Measurements from ENCODE around the gene TIMP4. TPM values are rescaled to one million over a fixed set of nuclear protein-coding genes. Genes with fewer than 3 reads are reported as not detected.
A peak's percentile ranks its signal among the peaks of the same experiment; 100 is the strongest.

Gene TIMP4
- total RNA-seq, 1 donor from 2014 or later = 6.9 TPM

- ATAC-seq = peak; percentile 86
- no peaks in the 10 kb centered on the region for H3K36me3 ChIP-seq
- H3K4me1 ChIP-seq = peaks cover 9% of the 10 kb centered on the region
- intact Hi-C loops (cut with DNase I) = no loop called here
- peak; percentile 85 for TF ChIP-seq CTCF (IDR thresholded peaks at IDR 0.05)
- peak; percentile 73 for DNase-seq
- H3K9me3 ChIP-seq = no peaks in the 10 kb centered on the region
- no peak overlapping the region for H3K4me3 ChIP-seq
- H3K27ac ChIP-seq = no peak overlapping the region
- no peaks in the 10 kb centered on the region for H3K27me3 ChIP-seq
These were observed 17.2 kb upstream of the TIMP4 start for GRCh38 chr3:12175844-12176453.

- DNase-seq (no peak), ATAC-seq (no peak)
- intact Hi-C loops (cut with DNase I) = no loop called here
- no peak overlapping the region for H3K4me3 ChIP-seq
- no peaks in the 10 kb centered on the region for H3K9me3 ChIP-seq
- H3K27me3 ChIP-seq = no peaks in the 10 kb centered on the region
- no peak overlapping the region for H3K27ac ChIP-seq
- H3K36me3 ChIP-seq = no peaks in the 10 kb centered on the region
- peaks cover 9% of the 10 kb centered on the region for H3K4me1 ChIP-seq
- TF ChIP-seq CTCF (IDR thresholded peaks at IDR 0.05) = no peak
These were observed 16.5 kb upstream of the TIMP4 start for GRCh38 chr3:12175137-12175593.

DNA sequence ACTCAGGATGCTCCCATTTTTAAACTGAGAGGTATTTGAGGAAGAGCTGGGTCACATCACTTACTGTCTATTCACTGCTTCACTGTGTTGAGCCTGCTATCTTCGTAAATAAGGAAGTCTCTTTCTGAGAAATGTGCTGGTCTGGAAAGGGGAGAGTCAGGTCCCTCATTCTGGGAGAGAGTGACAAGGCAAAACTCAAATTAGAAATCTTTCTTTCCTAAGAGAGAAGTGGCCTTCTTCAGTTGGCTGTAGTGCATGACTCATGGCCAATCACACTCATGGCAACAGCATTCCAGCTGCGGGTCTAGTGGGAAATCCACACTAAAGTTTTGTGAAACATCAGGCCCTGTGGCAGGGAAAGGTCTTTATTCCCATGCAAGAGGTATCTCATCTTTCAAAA, 11.5 kb upstream of the TIMP4 start:
- intact Hi-C loops (cut with DNase I) = no loop called here
- no peak for TF ChIP-seq CTCF (IDR thresholded peaks at IDR 0.05)
- ATAC-seq = peak; percentile 81
- Histone ChIP-seq H3K27ac (no peak overlapping the region), H3K36me3 (no peaks in the 10 kb centered on the region), H3K9me3 (no peaks in the 10 kb centered on the region), H3K4me3 (no peak overlapping the region), H3K27me3 (no peaks in the 10 kb centered on the region), H3K4me1 (no peaks in the 10 kb centered on the region)
- no peak for DNase-seq

DNA sequence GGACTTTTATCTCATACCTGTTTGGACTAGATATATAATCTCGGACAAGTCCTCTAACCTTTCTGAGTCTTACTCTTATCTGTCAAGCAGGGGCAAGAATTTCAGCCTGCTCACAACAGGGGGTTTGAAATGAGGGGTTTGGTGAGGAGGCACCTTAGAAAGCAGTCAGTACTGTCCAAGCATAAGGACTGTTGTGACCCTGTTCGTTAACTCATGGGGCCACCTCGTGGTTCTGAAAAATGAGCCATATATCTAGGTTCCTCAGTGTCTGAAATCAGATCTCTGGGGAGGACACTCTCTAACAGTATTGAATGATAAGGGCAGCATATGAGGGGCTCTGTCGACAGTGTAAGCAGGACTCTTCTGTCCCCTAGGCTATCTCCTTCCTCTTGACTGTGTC, 7.2 kb upstream of the TIMP4 start:
- intact Hi-C loops (cut with DNase I) = no loop called here
- ATAC-seq = no peak

GRCh38 chr3:12159227-12159601, 502 bp upstream of the TIMP4 start:
- no peaks in the 10 kb centered on the region for H3K9me3 ChIP-seq
- intact Hi-C loops (cut with DNase I) = no loop called here
- H3K36me3 ChIP-seq = no peaks in the 10 kb centered on the region
- no peak for DNase-seq
- no peaks in the 10 kb centered on the region for H3K4me1 ChIP-seq
- peak overlapping the region; percentile 44 for H3K4me3 ChIP-seq
- no peaks in the 10 kb centered on the region for H3K27me3 ChIP-seq
- H3K27ac ChIP-seq = no peak overlapping the region
- no peak for ATAC-seq
- TF ChIP-seq CTCF (IDR thresholded peaks at IDR 0.05) = no peak

More for the DNA sequence above, 7.2 kb upstream of the TIMP4 start:
- Histone ChIP-seq H3K27me3 (no peaks in the 10 kb centered on the region), H3K4me1 (no peaks in the 10 kb centered on the region), H3K9me3 (no peaks in the 10 kb centered on the region), H3K4me3 (no peak overlapping the region), H3K27ac (no peak overlapping the region), H3K36me3 (no peaks in the 10 kb centered on the region)
- TF ChIP-seq CTCF (IDR thresholded peaks at IDR 0.05) = no peak
- DNase-seq = no peak

DNA sequence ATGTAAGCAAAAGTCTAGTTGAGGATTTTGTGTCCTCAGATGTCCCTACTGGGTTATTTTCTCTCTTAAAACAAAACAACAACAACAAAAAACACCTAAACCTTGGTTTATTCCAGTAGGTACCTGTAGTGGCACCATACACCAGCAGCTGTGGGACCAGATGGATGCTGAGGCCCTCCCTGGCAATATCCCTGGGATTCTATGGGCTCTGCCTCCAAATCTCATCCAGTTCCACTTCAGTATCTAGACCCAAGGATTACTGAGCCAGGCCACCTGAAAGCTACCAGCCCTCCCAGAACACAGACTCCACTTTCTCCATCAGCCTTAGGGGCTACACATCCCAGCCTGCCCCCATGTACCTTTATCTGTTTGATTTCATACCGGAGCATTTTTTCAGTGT, 1.7 kb downstream of the TIMP4 start:
- intact Hi-C loops (cut with DNase I) = no loop called here
- H3K27ac ChIP-seq = no peak overlapping the region
- H3K9me3 ChIP-seq = no peaks in the 10 kb centered on the region
- no peak overlapping the region for H3K4me3 ChIP-seq
- TF ChIP-seq CTCF (IDR thresholded peaks at IDR 0.05) = no peak
- no peaks in the 10 kb centered on the region for H3K36me3 ChIP-seq
- H3K4me1 ChIP-seq = no peaks in the 10 kb centered on the region
- ATAC-seq (no peak), DNase-seq (no peak)
- no peaks in the 10 kb centered on the region for H3K27me3 ChIP-seq
